ENCODE measurements around the gene ZNF451.

Gene ZNF451

GRCh38 chr6:57108691-57109090, 18.7 kb downstream of the ZNF451 start:
- H3K4me2 ChIP-seq: no peak overlapping the region

GRCh38 chr6:57109880-57110279, 19.9 kb downstream of the ZNF451 start:
- no peaks in the 10 kb centered on the region; the same call in 1 of the 2 replicates for H4K20me1 ChIP-seq (ENCODE audit: insufficient read depth)
- H3K36me3 ChIP-seq (ENCODE audit: insufficient read depth): no peaks in the 10 kb centered on the region
- H3K27ac ChIP-seq: no peak overlapping the region
- no peak for TF ChIP-seq CTCF (conservative IDR thresholded peaks at IDR 0.05; ENCODE audit: low read depth, low read length)
- H2AFZ ChIP-seq (ENCODE audit: low read depth): no peak overlapping the region
- no peak overlapping the region for H3K4me3 ChIP-seq (IDR thresholded peaks at IDR 0.05; ENCODE audit: insufficient read depth, low read depth, low read length)
- no peak overlapping the region for H3K4me2 ChIP-seq
- H3K4me1 ChIP-seq (ENCODE audit: low read depth, poor library complexity, severe bottlenecking): peaks cover 20% of the 10 kb centered on the region
- H3K27me3 ChIP-seq (ENCODE audit: insufficient read depth, low read depth): no peaks in the 10 kb centered on the region
- H3K79me2 ChIP-seq (ENCODE audit: insufficient read depth, low read depth): peaks cover 13% of the 10 kb centered on the region
- no peak overlapping the region for H3K9ac ChIP-seq

More at GRCh38 chr6:57108691-57109090, 18.7 kb downstream of the ZNF451 start:
- H3K36me3 ChIP-seq (ENCODE audit: insufficient read depth): no peaks in the 10 kb centered on the region
- no peak overlapping the region for H2AFZ ChIP-seq (ENCODE audit: low read depth)
- peaks cover 14% of the 10 kb centered on the region for H3K79me2 ChIP-seq (ENCODE audit: insufficient read depth, low read depth)
- no peak overlapping the region for H3K27ac ChIP-seq
- H3K9ac ChIP-seq: no peak overlapping the region
- no peak overlapping the region for H3K4me3 ChIP-seq (IDR thresholded peaks at IDR 0.05; ENCODE audit: insufficient read depth, low read depth, low read length)
- H4K20me1 ChIP-seq (ENCODE audit: insufficient read depth): no peaks in the 10 kb centered on the region; the same call in 1 of the 2 replicates
- H3K4me1 ChIP-seq (ENCODE audit: low read depth, poor library complexity, severe bottlenecking): peaks cover 15% of the 10 kb centered on the region
- H3K27me3 ChIP-seq (ENCODE audit: insufficient read depth, low read depth): no peaks in the 10 kb centered on the region
- no peak for TF ChIP-seq CTCF (conservative IDR thresholded peaks at IDR 0.05; ENCODE audit: low read depth, low read length)

GRCh38 chr6:57113105-57113504, 23.1 kb downstream of the ZNF451 start:
- no peak for TF ChIP-seq CTCF (conservative IDR thresholded peaks at IDR 0.05; ENCODE audit: low read depth, low read length)
- H3K4me1 ChIP-seq (ENCODE audit: low read depth, poor library complexity, severe bottlenecking): peaks cover 17% of the 10 kb centered on the region
- no peaks in the 10 kb centered on the region; the same call in 1 of the 2 replicates for H4K20me1 ChIP-seq (ENCODE audit: insufficient read depth)
- no peaks in the 10 kb centered on the region for H3K79me2 ChIP-seq (ENCODE audit: insufficient read depth, low read depth)
- H3K36me3 ChIP-seq (ENCODE audit: insufficient read depth): no peaks in the 10 kb centered on the region
- no peak overlapping the region for H3K9ac ChIP-seq
- H3K27me3 ChIP-seq (ENCODE audit: insufficient read depth, low read depth): no peaks in the 10 kb centered on the region
- no peak overlapping the region for H3K4me2 ChIP-seq
- no peak overlapping the region for H3K27ac ChIP-seq
- no peak overlapping the region for H2AFZ ChIP-seq (ENCODE audit: low read depth)
- no peak overlapping the region for H3K4me3 ChIP-seq (IDR thresholded peaks at IDR 0.05; ENCODE audit: insufficient read depth, low read depth, low read length)

DNA sequence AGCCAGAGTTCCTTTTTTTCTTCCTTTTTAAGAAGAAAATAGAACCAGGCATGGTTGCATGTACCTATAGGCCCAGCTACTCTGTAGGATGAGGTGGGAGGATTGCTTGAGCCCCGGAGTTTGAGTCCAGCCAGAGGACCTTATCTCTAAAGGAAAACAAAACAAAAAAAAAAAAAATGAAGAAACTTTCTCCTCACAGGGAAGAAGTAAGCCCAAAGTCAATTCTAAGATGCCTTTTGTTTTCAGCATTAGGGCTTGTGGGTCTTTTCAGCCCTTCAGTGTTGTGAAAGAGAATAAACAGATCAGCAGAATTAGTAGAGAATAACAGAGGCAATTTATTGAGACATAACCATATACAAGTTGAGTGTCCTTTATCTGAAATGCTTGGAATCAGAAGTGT, 26.8 kb downstream of the ZNF451 start:
- Histone ChIP-seq H3K4me2 (no peak overlapping the region), H4K20me1 (ENCODE audit: insufficient read depth) (no peaks in the 10 kb centered on the region), H3K4me1 (ENCODE audit: low read depth, poor library complexity, severe bottlenecking) (peaks cover 5% of the 10 kb centered on the region), H3K27me3 (ENCODE audit: insufficient read depth, low read depth) (no peaks in the 10 kb centered on the region), H3K4me3 (IDR thresholded peaks at IDR 0.05; ENCODE audit: insufficient read depth, low read depth, low read length) (no peak overlapping the region), H3K79me2 (ENCODE audit: insufficient read depth, low read depth) (no peaks in the 10 kb centered on the region), H3K36me3 (ENCODE audit: insufficient read depth) (no peaks in the 10 kb centered on the region), H3K27ac (no peak overlapping the region), H3K9ac (no peak overlapping the region), H2AFZ (ENCODE audit: low read depth) (no peak overlapping the region)
- no peak for TF ChIP-seq CTCF (conservative IDR thresholded peaks at IDR 0.05; ENCODE audit: low read depth, low read length)
